Esophagus (tissue), 2 donors: ENCODE data around the gene CRYBG3. TPM values are rescaled to one million over a fixed set of nuclear protein-coding genes. Genes with fewer than 3 reads are reported as not detected.

Experiments used
- H3K27ac ChIP-seq, 2 donors: one replicate each; pipeline ENCODE4 v1.5.1; 2013; ENCODE audit warnings: low read depth in 2 of 2, mild to moderate bottlenecking in 2 of 2, inconsistent platforms in 1 of 2, low read length in 1 of 2, moderate library complexity in 1 of 2
- H3K27me3 ChIP-seq, 2 donors: one replicate each; pipeline ENCODE4 v1.6.1; 2013; ENCODE audit warnings: low read length in 2 of 2, control low read depth in 1 of 2, mild to moderate bottlenecking in 1 of 2; ENCODE audit not compliant: insufficient read depth in 2 of 2, control insufficient read depth in 1 of 2
- H3K36me3 ChIP-seq, 2 donors: one replicate each; pipeline ENCODE4 v1.6.1; 2013; ENCODE audit warnings: low read length in 1 of 2; ENCODE audit not compliant: control insufficient read depth in 2 of 2, insufficient read depth in 2 of 2
- H3K4me1 ChIP-seq, 2 donors: one replicate each; pipeline ENCODE4 v1.6.1; 2013; ENCODE audit warnings: low read length in 1 of 2; ENCODE audit not compliant: control insufficient read depth in 2 of 2, insufficient read depth in 2 of 2
- H3K4me3 ChIP-seq, 2 donors: one replicate each; pipeline ENCODE4 v1.5.1; 2013; ENCODE audit warnings: low read length in 2 of 2, mild to moderate bottlenecking in 2 of 2, low read depth in 1 of 2, moderate library complexity in 1 of 2
- H3K9me3 ChIP-seq, 2 donors: one replicate each; pipeline ENCODE4 v1.6.1; 2013; ENCODE audit warnings: mild to moderate bottlenecking in 2 of 2, low read depth in 1 of 2, low read length in 1 of 2, moderate library complexity in 1 of 2; ENCODE audit not compliant: control insufficient read depth in 2 of 2, insufficient read depth in 1 of 2
- WGBS, 2 donors: extraction: QIAGEN DNeasy Blood & Tissue Kit; methylation state at CpG; one replicate each; pipeline ENCODE4 v1.1.7; 2013; 5-methylcytosine and 5-hydroxymethylcytosine counted together
- polyA plus RNA-seq, 2 donors: library from polyadenylated mRNA; stranded (reverse); fragments of 200-250 nt; gene quantifications; one replicate each; pipeline ENCODE4 v1.2.3, GENCODE V29; 2013
- donor health status: healthy with polysubstance abuse.
- donor health status: Bipolar disorder and iron deficiency.

The CRYBG3 gene
- polyA plus RNA-seq = 10 to 100 TPM in 1 of 2 donors, 1 to 10 TPM in 1; 5.0 to 10.0 TPM

- Histone ChIP-seq H3K36me3 (no peaks in the 10 kb centered on the region), H3K27me3 (no peaks in the 10 kb centered on the region), H3K4me3 (peak within 1 kb of the TSS; percentile 71 to 80), H3K4me1 (no peaks in the 10 kb centered on the region), H3K9me3 (no peaks in the 10 kb centered on the region), H3K27ac (peak within 1 kb of the TSS; percentile 93 to 94)
- WGBS, 2 donors = 0 to 2% methylated on average over 44 to 66 of the region's 66 CpGs
Measured at GRCh38 chr3:97821774-97822358, at the start of gene CRYBG3. Gene CRYBG3 (plus strand): TSS chr3:97822011. CDS start chr3:97822207, 196 bp downstream.

- 96 to 97% methylated on average over 3 of the region's 3 CpGs for WGBS, 2 donors
Measured at GRCh38 chr3:97772926-97773325, 48.9 kb upstream of the CRYBG3 start.

GRCh38 chr3:97778152-97778551 lies 43.7 kb upstream of the CRYBG3 start:
- no peak overlapping the region for H3K27ac ChIP-seq
- no peaks in the 10 kb centered on the region for H3K36me3 ChIP-seq
- no peaks in the 10 kb centered on the region for H3K9me3 ChIP-seq
- no peaks in the 10 kb centered on the region for H3K27me3 ChIP-seq
- H3K4me1 ChIP-seq = no peaks in the 10 kb centered on the region
- H3K4me3 ChIP-seq = no peak overlapping the region

More at GRCh38 chr3:97772926-97773325, 48.9 kb upstream of the CRYBG3 start:
- Histone ChIP-seq H3K4me1 (no peaks in the 10 kb centered on the region), H3K36me3 (no peaks in the 10 kb centered on the region), H3K4me3 (no peak overlapping the region), H3K27ac (no peak overlapping the region), H3K9me3 (no peaks in the 10 kb centered on the region), H3K27me3 (no peaks in the 10 kb centered on the region)

DNA sequence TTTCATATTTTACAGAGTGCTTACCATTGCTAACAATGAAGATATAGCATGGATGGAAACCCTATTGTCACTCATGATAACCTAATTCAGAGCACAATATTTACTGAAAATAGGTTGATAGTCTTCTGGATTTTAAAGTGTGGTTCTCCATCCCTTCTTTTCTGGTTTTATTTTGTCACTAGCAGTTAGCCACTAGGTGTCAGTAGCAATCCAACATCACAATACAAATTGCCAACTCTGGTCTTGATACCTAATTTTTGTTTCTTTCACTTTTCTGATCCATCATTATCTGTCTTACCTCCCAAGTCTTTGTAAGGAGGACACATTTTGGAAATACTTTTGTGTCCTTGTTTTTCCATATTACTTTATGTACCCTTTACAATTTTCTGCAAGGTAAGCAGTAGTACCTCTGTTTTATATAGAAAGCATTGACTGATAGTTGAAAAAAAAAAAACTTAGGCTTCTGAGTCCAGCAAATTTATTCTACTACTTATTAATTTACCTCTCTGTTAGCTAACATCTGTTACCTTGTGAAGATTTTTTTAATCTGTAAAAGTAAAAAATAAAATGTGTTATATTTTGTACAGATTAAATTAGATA lies 28.3 kb upstream of the CRYBG3 start:
- Histone ChIP-seq H3K4me3 (no peak overlapping the region), H3K9me3 (no peaks in the 10 kb centered on the region), H3K27me3 (no peaks in the 10 kb centered on the region), H3K27ac (no peak overlapping the region), H3K36me3 (no peaks in the 10 kb centered on the region), H3K4me1 (no peaks in the 10 kb centered on the region)

DNA sequence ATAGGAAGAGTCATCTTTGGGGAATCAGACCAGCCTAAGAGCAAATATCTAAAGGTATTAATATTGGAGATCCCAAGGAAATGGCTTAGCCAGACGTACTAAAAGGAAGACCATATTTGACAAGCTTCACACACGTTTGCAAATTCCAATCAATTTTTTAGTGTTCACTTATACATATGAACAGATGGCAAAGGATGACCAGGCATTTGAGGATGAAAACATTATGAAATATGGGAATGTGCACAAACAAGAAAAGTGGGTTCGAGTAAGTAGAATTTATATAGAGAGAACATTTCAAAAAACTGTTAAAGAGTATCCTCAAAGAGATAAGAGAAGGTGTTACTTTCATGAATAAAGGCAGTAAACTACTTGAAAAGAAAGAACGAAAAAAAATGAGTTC lies 25.9 kb upstream of the CRYBG3 start:
- Histone ChIP-seq H3K36me3 (no peaks in the 10 kb centered on the region), H3K4me1 (no peaks in the 10 kb centered on the region), H3K9me3 (no peaks in the 10 kb centered on the region), H3K27me3 (no peaks in the 10 kb centered on the region), H3K27ac (no peak overlapping the region), H3K4me3 (no peak overlapping the region)
- WGBS, 2 donors = 92% methylated on average over 4 of the region's 4 CpGs

- peaks cover 0 to 2% of the 10 kb centered on the region in 2 donors for H3K9me3 ChIP-seq
- H3K4me1 ChIP-seq = no peaks in the 10 kb centered on the region
- H3K27me3 ChIP-seq = no peaks in the 10 kb centered on the region
- 76 to 78% methylated on average over 3 of the region's 3 CpGs for WGBS, 2 donors
- no peak overlapping the region for H3K4me3 ChIP-seq
- no peak overlapping the region for H3K27ac ChIP-seq
- H3K36me3 ChIP-seq = no peaks in the 10 kb centered on the region
Measured at GRCh38 chr3:97804471-97804870, 17.3 kb upstream of the CRYBG3 start.

DNA sequence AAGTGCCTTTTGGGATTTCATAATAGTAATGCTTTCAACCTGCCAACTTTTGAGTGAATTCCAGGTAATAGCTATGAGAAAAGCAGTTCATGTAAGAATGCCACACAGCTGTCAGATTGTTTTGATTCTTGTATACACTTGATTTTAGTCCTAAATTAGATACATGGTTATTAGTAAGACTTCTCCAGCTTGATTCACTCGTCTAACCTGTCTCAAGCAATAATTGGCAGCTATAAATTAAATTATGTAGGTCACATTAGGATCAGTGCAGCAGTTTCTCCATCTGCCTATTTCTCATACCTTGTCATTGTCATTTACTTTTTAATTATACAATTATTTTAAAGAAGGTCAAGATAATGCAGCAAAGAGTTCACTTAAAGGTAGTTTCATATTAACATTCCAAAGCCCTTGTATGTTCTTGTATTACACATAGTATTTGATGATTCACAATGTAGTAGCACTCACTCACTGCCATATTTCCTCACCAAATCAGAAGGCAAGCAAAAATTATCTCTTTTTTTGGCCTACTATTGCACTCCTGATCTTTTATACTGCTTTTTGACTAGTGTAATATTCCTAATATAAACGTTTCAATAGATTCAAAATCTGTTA lies 10.9 kb upstream of the CRYBG3 start:
- WGBS, 2 donors = 54 to 59% methylated on average over 2 of the region's 2 CpGs
- Histone ChIP-seq H3K36me3 (no peaks in the 10 kb centered on the region), H3K27ac (peak overlapping the region; percentile 59 to 65), H3K4me1 (no peaks in the 10 kb centered on the region), H3K27me3 (no peaks in the 10 kb centered on the region), H3K4me3 (no peak overlapping the region), H3K9me3 (peaks cover 0 to 2% of the 10 kb centered on the region in 2 donors)

- H3K4me3 ChIP-seq = no peak overlapping the region
- no peaks in the 10 kb centered on the region for H3K27me3 ChIP-seq
- H3K27ac ChIP-seq = no peak overlapping the region
- no peaks in the 10 kb centered on the region for H3K9me3 ChIP-seq
- WGBS, 2 donors = 20 to 23% methylated on average over 1 of the region's 1 CpG
- no peaks in the 10 kb centered on the region for H3K4me1 ChIP-seq
- no peaks in the 10 kb centered on the region for H3K36me3 ChIP-seq
Measured at GRCh38 chr3:97815149-97815917, 6.5 kb upstream of the CRYBG3 start.

DNA sequence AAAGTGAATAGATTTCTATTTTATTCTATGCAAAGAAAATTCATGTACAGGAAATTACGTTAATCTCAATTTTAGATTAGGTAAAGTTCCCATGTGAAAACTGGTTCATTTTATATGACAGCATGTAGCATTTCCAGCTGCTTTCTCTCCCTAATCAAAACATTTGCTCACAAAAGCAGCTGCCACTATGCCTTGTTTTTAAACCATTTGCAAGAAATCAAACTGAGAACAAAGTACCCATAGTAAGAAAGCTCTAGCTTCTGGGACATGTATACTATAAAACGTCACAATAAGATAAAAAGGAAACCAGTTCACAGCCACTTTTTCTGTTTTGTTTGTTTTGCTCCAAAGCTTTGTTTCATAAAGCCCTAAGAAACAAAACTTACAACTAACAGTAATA lies 5.0 kb upstream of the CRYBG3 start:
- Histone ChIP-seq H3K36me3 (no peaks in the 10 kb centered on the region), H3K27ac (no peak overlapping the region)
- WGBS, 2 donors = 78 to 79% methylated on average over 2 of the region's 2 CpGs

More for the DNA sequence above, 5.0 kb upstream of the CRYBG3 start:
- Histone ChIP-seq H3K4me1 (no peaks in the 10 kb centered on the region), H3K9me3 (no peaks in the 10 kb centered on the region), H3K27me3 (no peaks in the 10 kb centered on the region), H3K4me3 (no peak overlapping the region)
